Measurements from ENCODE around the gene CD101.

CD101 gene

GRCh38 chr1:116983112-116983511 is 18.4 kb upstream of the CD101 start:
- Histone ChIP-seq H3K79me2 (ENCODE audit: insufficient read depth, low read length) (no peaks in the 10 kb centered on the region), H3K4me3 (ENCODE audit: low read depth in 1 of 2, low read length in 2 of 2) (no peak overlapping the region), H3K4me2 (ENCODE audit: insufficient read depth, low read length) (no peak overlapping the region), H2AFZ (ENCODE audit: low read depth, low read length) (no peak overlapping the region), H3K9me3 (ENCODE audit: insufficient read depth, low read length, severe bottlenecking) (no peaks in the 10 kb centered on the region), H3K27me3 (ENCODE audit: insufficient read depth, low read length, poor library complexity) (no peaks in the 10 kb centered on the region), H3K9ac (ENCODE audit: low read depth, low read length) (no peak overlapping the region), H3K4me1 (ENCODE audit: insufficient read depth, low read length) (peaks cover 20% of the 10 kb centered on the region), H3K36me3 (ENCODE audit: insufficient read depth, low read length) (no peaks in the 10 kb centered on the region), H4K20me1 (ENCODE audit: insufficient read depth, low read length) (no peaks in the 10 kb centered on the region), H3K27ac (ENCODE audit: low read length) (no peak overlapping the region)
- no peak for ATAC-seq (ENCODE audit: insufficient read depth, low read depth)
- TF ChIP-seq EZH2 (IDR thresholded peaks at IDR 0.05; ENCODE audit: borderline replicate concordance, low read depth, low read length, severe bottlenecking): no peak
- TF ChIP-seq, protein P1, sequence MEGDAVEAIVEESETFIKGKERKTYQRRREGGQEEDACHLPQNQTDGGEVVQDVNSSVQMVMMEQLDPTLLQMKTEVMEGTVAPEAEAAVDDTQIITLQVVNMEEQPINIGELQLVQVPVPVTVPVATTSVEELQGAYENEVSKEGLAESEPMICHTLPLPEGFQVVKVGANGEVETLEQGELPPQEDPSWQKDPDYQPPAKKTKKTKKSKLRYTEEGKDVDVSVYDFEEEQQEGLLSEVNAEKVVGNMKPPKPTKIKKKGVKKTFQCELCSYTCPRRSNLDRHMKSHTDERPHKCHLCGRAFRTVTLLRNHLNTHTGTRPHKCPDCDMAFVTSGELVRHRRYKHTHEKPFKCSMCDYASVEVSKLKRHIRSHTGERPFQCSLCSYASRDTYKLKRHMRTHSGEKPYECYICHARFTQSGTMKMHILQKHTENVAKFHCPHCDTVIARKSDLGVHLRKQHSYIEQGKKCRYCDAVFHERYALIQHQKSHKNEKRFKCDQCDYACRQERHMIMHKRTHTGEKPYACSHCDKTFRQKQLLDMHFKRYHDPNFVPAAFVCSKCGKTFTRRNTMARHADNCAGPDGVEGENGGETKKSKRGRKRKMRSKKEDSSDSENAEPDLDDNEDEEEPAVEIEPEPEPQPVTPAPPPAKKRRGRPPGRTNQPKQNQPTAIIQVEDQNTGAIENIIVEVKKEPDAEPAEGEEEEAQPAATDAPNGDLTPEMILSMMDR (IDR thresholded peaks at IDR 0.05; ENCODE audit: borderline replicate concordance, extremely low read depth, low read length, poor library complexity, severe bottlenecking): no peak
- DNase-seq: no peak

DNA sequence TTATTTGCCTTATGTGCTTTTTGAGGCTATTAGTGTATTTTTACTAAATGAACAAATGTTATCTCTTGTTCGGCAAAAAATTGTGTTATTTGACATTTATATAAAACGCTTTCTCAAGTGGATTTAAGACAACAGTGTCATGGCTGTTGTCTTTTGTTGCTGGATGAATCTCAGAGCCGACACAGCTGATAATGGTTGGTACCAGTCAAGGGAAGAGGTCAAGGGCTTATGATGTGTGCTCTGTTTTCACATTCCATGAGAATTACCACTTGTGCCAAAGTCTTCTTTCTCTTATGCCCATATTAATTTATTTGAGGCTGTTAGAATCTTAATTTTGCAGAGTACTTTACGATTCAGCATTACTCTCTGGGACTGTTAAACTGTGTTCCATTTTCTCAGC is 17.9 kb upstream of the CD101 start:
- Histone ChIP-seq H3K79me2 (ENCODE audit: insufficient read depth, low read length) (no peaks in the 10 kb centered on the region), H3K27ac (ENCODE audit: low read length) (no peak overlapping the region), H2AFZ (ENCODE audit: low read depth, low read length) (no peak overlapping the region), H3K27me3 (ENCODE audit: insufficient read depth, low read length, poor library complexity) (no peaks in the 10 kb centered on the region), H3K9ac (ENCODE audit: low read depth, low read length) (no peak overlapping the region), H4K20me1 (ENCODE audit: insufficient read depth, low read length) (no peaks in the 10 kb centered on the region), H3K36me3 (ENCODE audit: insufficient read depth, low read length) (no peaks in the 10 kb centered on the region), H3K4me1 (ENCODE audit: insufficient read depth, low read length) (peaks cover 21% of the 10 kb centered on the region), H3K9me3 (ENCODE audit: insufficient read depth, low read length, severe bottlenecking) (no peaks in the 10 kb centered on the region), H3K4me2 (ENCODE audit: insufficient read depth, low read length) (no peak overlapping the region), H3K4me3 (ENCODE audit: low read depth in 1 of 2, low read length in 2 of 2) (no peak overlapping the region)
- TF ChIP-seq EZH2 (IDR thresholded peaks at IDR 0.05; ENCODE audit: borderline replicate concordance, low read depth, low read length, severe bottlenecking): no peak
- TF ChIP-seq, protein P1 (IDR thresholded peaks at IDR 0.05; ENCODE audit: borderline replicate concordance, extremely low read depth, low read length, poor library complexity, severe bottlenecking): no peak
- ATAC-seq (ENCODE audit: insufficient read depth, low read depth) (no peak), DNase-seq (no peak)

- Histone ChIP-seq H3K9ac (ENCODE audit: low read depth, low read length) (no peak overlapping the region), H3K4me2 (ENCODE audit: insufficient read depth, low read length) (no peak overlapping the region), H3K4me3 (ENCODE audit: low read depth in 1 of 2, low read length in 2 of 2) (no peak overlapping the region), H4K20me1 (ENCODE audit: insufficient read depth, low read length) (no peaks in the 10 kb centered on the region), H3K36me3 (ENCODE audit: insufficient read depth, low read length) (no peaks in the 10 kb centered on the region), H3K9me3 (ENCODE audit: insufficient read depth, low read length, severe bottlenecking) (no peaks in the 10 kb centered on the region), H3K27me3 (ENCODE audit: insufficient read depth, low read length, poor library complexity) (no peaks in the 10 kb centered on the region), H2AFZ (ENCODE audit: low read depth, low read length) (no peak overlapping the region), H3K79me2 (ENCODE audit: insufficient read depth, low read length) (no peaks in the 10 kb centered on the region), H3K27ac (ENCODE audit: low read length) (no peak overlapping the region), H3K4me1 (ENCODE audit: insufficient read depth, low read length) (peaks cover 21% of the 10 kb centered on the region)
- no peak for TF ChIP-seq EZH2 (IDR thresholded peaks at IDR 0.05; ENCODE audit: borderline replicate concordance, low read depth, low read length, severe bottlenecking)
- TF ChIP-seq, protein P1 (IDR thresholded peaks at IDR 0.05; ENCODE audit: borderline replicate concordance, extremely low read depth, low read length, poor library complexity, severe bottlenecking): no peak
- DNase-seq: no peak
- no peak for ATAC-seq (ENCODE audit: insufficient read depth, low read depth)
These were observed 17.0 kb upstream of the CD101 start for GRCh38 chr1:116984406-116985160.

Measured in DND-41 (cell line).